ENCODE results near the gene ITGA5.

The ITGA5 gene

DNA sequence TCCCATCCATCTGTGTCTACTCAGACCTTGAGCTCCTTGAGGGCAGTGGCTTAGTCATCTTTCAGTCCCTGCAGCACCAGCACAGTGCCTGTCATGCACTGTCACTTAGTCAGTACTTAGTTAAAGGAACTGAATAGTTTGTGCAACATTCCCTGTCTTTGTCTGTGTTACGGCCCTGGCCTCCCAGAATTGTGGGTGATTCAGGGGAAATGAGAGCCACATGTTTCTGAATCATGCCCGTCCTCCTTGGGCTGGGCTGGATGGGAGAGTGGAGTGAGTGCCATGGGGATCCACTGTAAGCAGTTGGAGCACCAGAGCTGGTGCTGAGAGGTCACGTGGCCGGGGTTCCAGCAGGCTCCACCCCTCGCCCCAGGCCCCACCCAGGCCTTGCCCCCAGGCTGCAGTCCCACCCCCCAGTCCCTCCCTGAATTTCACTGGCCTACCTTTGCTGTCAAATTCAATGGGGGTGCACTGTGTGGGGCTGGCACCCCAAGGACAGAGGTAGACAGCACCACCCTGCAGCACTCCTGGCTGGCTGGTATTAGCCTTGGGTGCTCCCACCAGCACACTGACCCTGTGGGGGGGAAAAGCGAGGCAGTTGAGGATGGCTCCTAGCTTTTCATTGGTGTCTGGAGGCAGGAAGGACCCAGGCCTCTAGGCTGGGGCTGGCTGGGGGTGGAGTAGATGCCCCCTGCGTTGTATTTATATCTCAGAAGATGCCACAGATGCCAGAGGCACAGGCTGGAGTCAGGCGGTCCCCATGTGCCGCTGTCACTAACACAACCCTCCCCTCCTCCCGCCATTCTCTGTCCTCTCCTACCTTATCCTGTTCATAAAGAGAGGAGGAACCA, 7.5 kb downstream of the ITGA5 start:
- DNase-seq = peak in 3 of 5 experiments; percentile 35 to 82 (median 51)

DNA sequence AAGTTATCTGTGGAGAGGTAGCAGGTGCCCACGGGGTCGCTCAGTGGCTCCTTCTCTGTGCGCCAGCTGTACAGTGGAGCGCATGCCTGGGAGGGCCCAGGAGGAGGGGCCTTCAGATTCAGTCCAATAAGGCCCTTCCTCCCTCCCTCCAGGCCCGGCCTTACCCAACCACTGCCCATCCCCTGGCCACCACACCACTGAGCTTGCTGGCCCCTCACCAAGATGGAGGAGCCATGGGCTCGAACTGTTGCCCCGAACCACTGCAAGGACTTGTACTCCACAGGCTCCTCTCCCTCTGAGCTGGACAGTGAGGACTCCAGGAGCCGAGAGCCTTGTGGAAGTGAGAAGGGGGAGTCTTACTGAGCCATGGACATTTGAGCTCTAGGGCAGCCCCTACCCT, 9.8 kb downstream of the ITGA5 start:
- DNase-seq = no peak

DNA sequence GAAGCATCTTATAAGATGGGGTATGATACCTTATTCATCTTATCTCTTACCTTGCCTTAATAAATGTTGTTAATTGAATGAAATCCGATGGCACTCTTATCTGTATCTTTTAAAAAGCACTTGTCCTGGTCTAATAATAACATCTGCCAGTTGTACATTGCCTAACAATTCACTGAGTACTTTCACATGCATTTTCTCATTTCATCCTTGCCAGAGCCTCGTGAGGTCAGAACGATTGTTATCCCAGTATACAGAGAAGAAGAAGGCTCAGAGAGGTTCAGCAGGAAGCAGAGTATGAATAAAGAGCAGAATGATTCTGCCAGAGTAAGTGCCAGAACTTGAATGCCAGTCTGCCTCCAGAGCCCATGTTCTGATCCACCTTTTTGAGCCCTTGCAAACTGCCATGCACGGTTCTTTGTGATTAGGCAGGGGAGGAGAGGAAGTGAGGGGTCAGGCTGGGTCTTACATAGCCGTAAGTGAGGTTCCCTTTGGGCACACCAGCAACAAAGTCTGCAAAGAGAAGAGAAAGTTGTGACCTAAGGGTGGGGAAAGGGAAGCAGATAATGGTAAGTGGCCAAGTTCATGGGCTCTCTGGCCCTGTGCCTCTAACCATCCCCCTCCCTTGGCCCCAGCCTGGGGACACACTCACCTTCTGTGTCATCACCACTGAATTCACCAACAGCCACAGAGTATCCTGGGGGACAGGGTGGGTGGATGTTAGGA, 11.7 kb downstream of the ITGA5 start:
- no peak for DNase-seq

DNA sequence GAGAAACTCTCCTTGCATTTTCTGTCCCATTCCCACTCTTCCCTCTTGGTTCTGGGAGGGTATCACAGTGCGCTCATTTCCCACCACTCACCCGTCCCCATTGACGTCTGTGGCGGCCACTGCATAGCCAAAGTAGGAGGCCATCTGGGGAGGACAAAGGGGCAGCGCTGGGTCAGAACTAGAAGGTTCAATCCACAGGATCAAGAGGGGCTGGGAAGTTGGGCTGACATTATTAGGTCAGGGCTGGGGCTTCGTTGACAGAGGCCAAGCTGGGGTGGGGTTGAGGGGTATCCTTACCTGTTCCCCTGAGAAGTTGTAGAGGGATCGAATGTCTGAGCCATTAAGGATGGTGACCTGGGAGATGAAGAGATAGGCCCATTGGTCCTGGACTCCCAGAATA, 13.5 kb downstream of the ITGA5 start:
- DNase-seq = no peak

DNA sequence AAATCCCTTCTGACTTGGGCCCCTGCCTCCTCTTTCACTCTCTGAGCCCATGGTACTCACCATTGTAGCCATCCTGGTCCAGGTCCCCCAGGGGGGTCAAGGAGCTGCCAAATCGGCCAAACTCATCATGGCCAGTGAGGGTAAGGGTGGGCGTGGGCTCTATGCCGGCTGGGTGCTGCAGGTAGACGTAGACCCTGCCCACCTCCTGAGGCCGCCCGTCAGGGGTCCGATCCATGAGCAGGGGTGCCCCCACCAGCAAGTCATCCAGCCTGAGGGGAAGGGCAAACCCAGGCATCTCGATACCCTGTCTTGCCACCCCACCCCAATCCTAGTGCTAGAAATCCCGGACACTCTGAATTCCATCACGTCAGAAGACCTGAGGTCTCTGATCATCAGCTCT, 14.0 kb downstream of the ITGA5 start:
- DNase-seq = no peak

- DNase-seq = peak; percentile 34 to 62 (median 51)
These were observed 14.7 kb downstream of the ITGA5 start for GRCh38 chr12:54404061-54405004.

DNA sequence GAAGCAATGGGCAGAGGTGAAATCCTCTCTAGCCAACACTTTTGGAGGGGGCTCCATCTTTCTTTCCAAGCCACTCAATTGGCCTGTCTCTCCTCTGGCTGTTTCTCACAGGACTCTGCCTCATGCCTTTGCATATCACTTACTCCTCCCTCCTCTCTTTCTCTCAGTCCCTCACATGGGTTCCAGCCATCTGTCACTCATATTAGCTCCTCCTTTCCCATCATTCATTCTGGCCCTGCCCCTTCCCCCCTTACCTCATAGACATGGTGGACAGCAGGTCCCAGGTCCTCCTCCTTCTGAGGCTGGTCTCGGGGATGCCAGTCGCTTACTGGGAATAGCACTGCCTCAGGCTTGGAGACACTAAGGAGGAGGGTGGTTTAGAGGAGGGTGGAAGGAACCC, 17.9 kb downstream of the ITGA5 start:
- no peak for DNase-seq

DNA sequence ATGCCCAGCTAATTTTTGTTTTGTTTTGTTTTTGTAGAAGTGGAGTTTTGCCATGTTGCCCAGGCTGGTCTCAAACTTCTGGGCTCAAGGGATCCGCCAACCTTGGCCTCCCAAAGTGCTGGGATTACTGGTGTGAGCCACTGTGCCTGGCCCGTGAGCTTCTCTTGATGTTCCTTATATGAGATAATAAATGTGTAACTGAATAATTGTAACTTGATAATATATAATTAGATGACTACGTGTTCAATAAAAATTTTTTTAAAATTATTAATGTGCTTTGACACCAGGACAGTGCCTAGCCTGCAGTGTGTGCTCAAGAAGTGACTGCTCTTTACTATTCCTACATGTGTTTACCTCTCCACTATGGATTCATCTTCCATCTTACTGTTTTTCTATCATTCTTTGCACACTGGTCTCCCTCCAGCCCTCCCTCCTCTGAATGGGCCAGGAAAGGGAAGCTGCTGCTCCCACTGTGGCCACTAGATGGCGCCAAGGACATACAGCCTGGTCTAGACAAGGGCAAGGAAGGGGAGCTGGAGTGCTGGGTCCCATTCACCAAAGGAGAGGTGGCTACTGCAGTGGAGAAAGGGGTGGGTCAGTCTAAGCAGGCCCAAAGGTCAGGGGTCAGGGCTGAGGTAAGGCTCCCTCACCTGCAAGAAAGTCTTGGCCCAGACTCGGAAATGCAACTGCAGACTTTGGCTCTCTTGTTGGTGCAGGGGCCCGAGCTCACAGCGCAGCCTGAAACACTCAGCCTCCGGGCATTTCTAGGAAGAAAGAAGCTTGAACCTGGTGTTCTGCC, 19.9 kb downstream of the ITGA5 start:
- peak; percentile 67 to 84 (median 76) for DNase-seq

- no peak for DNase-seq
These were observed 20.8 kb downstream of the ITGA5 start for GRCh38 chr12:54398218-54398617.

DNA sequence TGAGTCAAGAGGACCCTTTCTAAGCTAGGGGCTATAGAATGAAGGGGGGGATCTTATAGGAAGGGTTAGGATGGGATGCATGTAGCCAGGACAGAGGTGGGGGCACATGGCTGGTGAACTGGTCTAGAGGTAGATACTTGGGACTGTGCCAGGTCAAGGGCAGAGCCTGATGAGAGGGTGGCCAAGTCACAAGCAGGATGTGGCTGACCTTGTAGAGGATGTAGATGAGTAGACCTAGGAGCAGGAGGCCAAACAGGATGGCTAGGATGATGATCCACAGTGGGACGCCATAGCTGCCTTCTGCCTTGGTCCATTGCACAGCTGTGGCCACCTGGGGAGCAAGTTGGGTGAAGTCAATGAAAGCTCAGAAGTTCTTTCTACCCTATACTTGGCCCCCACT, 21.9 kb downstream of the ITGA5 start:
- no peak for DNase-seq

DNA sequence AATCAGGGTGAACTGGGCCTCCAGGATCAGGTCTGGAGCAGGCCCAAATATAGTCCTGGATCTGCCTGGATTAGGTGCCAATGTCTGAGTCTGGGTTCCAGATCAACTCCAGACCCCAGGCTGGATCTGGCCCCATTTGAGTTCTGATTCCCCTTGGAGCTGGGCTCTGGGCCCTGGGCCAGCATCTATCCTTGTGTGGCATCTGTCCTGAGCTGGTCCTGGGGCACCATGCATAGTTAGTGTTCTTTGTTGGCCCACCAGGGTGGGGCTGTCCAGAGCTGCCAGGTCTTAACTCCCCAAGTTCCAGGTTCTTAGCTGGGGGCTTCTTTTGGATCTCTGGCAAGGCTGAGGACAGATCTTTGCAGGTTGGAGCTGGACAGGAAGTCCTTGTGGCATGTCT, 23.5 kb downstream of the ITGA5 start:
- DNase-seq = no peak

DNA sequence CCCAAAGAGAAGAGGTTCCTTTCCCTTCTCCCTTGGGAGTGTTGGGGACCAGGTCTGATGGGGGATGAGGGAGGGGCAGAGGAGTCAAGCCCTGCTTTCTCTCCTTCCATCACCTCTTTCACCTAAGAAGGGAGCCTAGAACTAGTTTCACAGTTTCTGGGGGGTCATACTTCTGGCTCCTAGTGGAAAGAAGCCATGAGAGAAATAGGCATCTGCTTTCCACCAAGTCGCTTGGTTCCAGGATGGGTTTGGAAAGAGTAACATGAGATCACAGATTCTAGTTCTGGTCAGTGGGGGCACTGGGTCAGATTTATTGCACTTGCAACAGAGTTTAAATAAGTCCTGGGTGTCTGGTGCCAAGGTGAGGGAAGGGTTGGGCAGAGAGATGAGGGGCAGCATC, 24.1 kb downstream of the ITGA5 start:
- DNase-seq = no peak

GRCh38 chr12:54394281-54394719, 24.8 kb downstream of the ITGA5 start:
- no peak for DNase-seq

- no peak for DNase-seq
These were observed 25.3 kb downstream of the ITGA5 start for GRCh38 chr12:54393743-54394142.

DNA sequence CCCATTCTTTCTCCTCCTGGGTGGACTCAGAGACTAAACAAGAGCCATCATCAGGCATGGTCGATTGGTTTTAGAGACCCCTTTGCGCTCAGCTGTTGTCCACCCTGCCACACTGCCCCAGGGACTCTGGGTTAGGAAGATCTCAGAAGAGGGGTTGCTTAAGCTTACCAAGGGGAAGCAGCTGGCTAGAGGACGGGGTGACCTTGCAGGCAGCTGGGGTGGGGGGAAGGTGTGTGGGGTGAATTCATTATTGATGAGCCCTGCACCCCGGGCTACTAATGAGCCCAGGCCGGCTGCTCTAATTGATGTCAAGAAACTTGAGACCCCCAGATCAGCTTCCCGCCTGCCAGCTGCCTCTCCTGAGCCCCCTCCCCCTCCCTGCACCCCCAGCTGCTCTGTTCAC, 25.9 kb downstream of the ITGA5 start:
- DNase-seq = no peak

- DNase-seq = no peak
These were observed 26.4 kb downstream of the ITGA5 start for GRCh38 chr12:54392485-54393206.

GRCh38 chr12:54390668-54391551, 28.2 kb downstream of the ITGA5 start:
- DNase-seq = peak; percentile 45 to 70 (median 60)

DNA sequence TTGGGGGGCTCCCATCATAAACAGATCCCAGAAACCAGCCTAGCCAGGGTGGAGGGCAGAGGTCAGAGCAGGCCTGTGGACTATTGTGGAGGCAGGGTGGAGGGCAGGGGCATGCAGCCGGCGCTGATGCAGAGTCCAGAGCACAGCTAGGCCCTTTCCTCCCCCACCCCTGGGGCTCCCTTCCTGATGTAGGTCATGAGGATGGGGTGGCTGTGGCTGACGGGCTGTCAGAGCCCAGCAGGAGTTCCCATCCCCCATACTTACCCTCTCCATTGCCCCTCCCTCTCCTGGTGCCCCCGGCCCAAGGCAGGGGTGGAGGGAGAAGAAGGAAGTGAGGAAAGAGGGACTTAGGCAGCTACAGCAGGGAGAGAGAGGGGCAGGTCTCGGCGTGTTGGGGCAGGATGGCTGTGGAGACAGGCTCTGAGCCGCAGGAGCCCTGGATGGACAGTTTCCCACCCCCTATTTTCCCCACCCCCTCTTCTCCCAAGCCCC, 28.8 kb downstream of the ITGA5 start:
- DNase-seq = no peak

DNA sequence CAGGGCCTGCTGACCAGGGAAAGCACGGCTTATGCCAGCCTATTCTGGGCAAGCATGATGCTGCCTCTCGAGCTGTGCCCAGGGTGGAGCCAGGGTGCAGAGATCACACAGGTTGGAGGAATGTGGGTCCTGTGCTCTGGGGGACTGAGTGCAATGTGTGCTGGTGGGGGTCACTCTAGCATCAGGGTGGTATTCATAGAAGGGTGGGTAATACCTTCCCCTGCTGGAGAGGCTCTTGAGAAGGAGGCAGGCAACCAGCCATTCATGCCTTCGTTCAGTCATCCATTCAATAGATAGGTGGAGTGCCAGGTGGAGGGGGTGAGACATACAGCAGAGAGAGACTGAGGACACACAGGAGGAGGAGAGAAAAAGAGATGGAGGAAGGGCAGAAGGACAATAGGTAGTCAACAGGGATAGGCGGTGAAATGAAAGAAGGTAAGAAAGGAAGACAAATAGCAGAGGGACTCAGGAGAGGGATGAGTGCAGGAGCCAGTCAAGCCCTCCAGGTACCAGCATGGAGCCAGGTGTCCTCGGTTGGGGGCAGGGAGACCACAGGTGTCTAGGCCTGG, 29.4 kb downstream of the ITGA5 start:
- DNase-seq = no peak

DNA sequence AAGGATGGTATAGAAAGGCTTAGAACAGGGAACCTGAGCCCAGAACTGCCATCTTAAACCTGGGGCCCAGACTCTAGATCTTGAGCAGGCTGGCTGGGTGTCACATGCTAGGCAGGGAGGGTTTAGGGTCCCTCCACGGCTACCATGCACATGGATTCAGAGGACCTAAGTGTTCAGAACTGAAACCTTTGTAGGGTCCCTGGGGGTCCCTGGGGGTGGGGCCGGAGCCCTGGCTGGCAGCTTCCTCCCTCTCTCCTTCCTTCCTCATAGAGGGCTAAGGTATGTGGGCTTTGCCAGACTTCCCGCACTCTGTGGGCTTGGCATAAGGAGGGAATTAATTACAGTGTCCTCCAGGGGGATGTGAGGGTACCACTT, 29.9 kb downstream of the ITGA5 start:
- no peak for DNase-seq
